Hematopoietic multipotent progenitor cell treated with erythropoietin and hydrocortisone succinate and interleukin-3 and kit ligand, for 17 days (in vitro differentiated cells): ENCODE data around the gene MAP2K5.

ENCODE experiments used
- DNase-seq: peaks from one replicate; pipeline ENCODE4 v3.0.0-alpha.2; 2015; ENCODE audit warnings: low spot score

Gene MAP2K5

GRCh38 chr15:67824976-67825880 lies 282.7 kb downstream of the MAP2K5 start, which contains the start of gene SKOR1:
TSS of gene SKOR1 (plus strand) at chr15:67825509. CDS start at chr15:67825603, 94 bp downstream.
- DNase-seq = no peak

- no peak for DNase-seq
Observed at GRCh38 chr15:67825881-67826716, 283.6 kb downstream of the MAP2K5 start.

- no peak for DNase-seq
Observed at GRCh38 chr15:67826717-67827561, 284.4 kb downstream of the MAP2K5 start.

- DNase-seq = no peak
Observed at GRCh38 chr15:67827562-67828277, 285.2 kb downstream of the MAP2K5 start.

- DNase-seq = no peak
Observed at GRCh38 chr15:67828278-67828968, 285.9 kb downstream of the MAP2K5 start.

- DNase-seq = no peak
Observed at GRCh38 chr15:67828969-67829646, 286.6 kb downstream of the MAP2K5 start.

- DNase-seq = no peak
Observed at GRCh38 chr15:67829647-67830504, 287.4 kb downstream of the MAP2K5 start.

GRCh38 chr15:67831363-67831762 lies 288.9 kb downstream of the MAP2K5 start:
- DNase-seq = no peak

- DNase-seq = no peak
Observed at GRCh38 chr15:67832031-67832551, 289.6 kb downstream of the MAP2K5 start.

GRCh38 chr15:67832897-67833709 lies 290.6 kb downstream of the MAP2K5 start:
- DNase-seq = no peak

- no peak for DNase-seq
Observed at GRCh38 chr15:67833710-67834511, 291.4 kb downstream of the MAP2K5 start.

- no peak for DNase-seq
Observed at GRCh38 chr15:67834581-67835296, 292.2 kb downstream of the MAP2K5 start.

GRCh38 chr15:67835297-67836133 lies 293.0 kb downstream of the MAP2K5 start:
- no peak for DNase-seq

GRCh38 chr15:67836134-67836455 lies 293.6 kb downstream of the MAP2K5 start:
- no peak for DNase-seq

GRCh38 chr15:67836477-67836876 lies 294.0 kb downstream of the MAP2K5 start:
- DNase-seq = peak; percentile 57

GRCh38 chr15:67836955-67837354 lies 294.5 kb downstream of the MAP2K5 start:
- no peak for DNase-seq
